ENCODE data around the gene FMO1.
"Not testable (repeated sequence)": the region's sequence is repeated elsewhere in the genome, so short reads cannot be mapped to it uniquely, and the experiment has no call there.

Gene FMO1

GRCh38 chr1:171226747-171227370 lies 21.4 kb upstream of the FMO1 start:
- no peaks in the 10 kb centered on the region for H3K27me3 ChIP-seq (replicated peaks; ENCODE audit: insufficient read depth, low read length)
- peak; percentile 78 for DNase-seq
- no peak overlapping the region for H3K4me2 ChIP-seq (ENCODE audit: low read depth, low read length)
- no peak overlapping the region for H3K9ac ChIP-seq (ENCODE audit: low read length)
- H3K27ac ChIP-seq (ENCODE audit: low read length): no peak overlapping the region
- peaks cover 4% of the 10 kb centered on the region for H3K4me1 ChIP-seq (ENCODE audit: low read length)
- H3K9me3 ChIP-seq (replicated peaks; ENCODE audit: insufficient read depth, low read length): no peaks in the 10 kb centered on the region
- no peaks in the 10 kb centered on the region for H3F3A ChIP-seq (ENCODE audit: insufficient read depth, low read length)
- TF ChIP-seq EZH2 (optimal IDR thresholded peaks at IDR 0.05; ENCODE audit: low read depth, low read length) (no peak), EZH2phosphoT487 (IDR thresholded peaks at IDR 0.05; ENCODE audit: low read length) (no peak), CTCF (IDR thresholded peaks at IDR 0.05; ENCODE audit: low read length) (peak; percentile 92)
- no peaks in the 10 kb centered on the region for H4K20me1 ChIP-seq (ENCODE audit: insufficient read depth, low read length)
- no peak overlapping the region for H3K4me3 ChIP-seq (ENCODE audit: low read length)
- no peaks in the 10 kb centered on the region for H3K9me2 ChIP-seq (replicated peaks; ENCODE audit: insufficient read depth, low read length)
- no peaks in the 10 kb centered on the region for H3K79me2 ChIP-seq (ENCODE audit: low read length)
- H2AFZ ChIP-seq (ENCODE audit: low read length): no peak overlapping the region
- H3K36me3 ChIP-seq (replicated peaks; ENCODE audit: insufficient read depth, low read length): no peaks in the 10 kb centered on the region

- H3F3A ChIP-seq (ENCODE audit: insufficient read depth, low read length): no peaks in the 10 kb centered on the region
- DNase-seq: no peak
- H3K27me3 ChIP-seq (replicated peaks; ENCODE audit: insufficient read depth, low read length): no peaks in the 10 kb centered on the region
- H3K9ac ChIP-seq (ENCODE audit: low read length): no peak overlapping the region
- H3K79me2 ChIP-seq (ENCODE audit: low read length): no peaks in the 10 kb centered on the region
- TF ChIP-seq CTCF (IDR thresholded peaks at IDR 0.05; ENCODE audit: low read length): no peak
- H3K27ac ChIP-seq (ENCODE audit: low read length): no peak overlapping the region
- no peak overlapping the region for H3K4me3 ChIP-seq (ENCODE audit: low read length)
- H3K36me3 ChIP-seq (replicated peaks; ENCODE audit: insufficient read depth, low read length): no peaks in the 10 kb centered on the region
- H3K4me2 ChIP-seq (ENCODE audit: low read depth, low read length): no peak overlapping the region
- no peaks in the 10 kb centered on the region for H4K20me1 ChIP-seq (ENCODE audit: insufficient read depth, low read length)
- H3K9me3 ChIP-seq (replicated peaks; ENCODE audit: insufficient read depth, low read length): no peaks in the 10 kb centered on the region
- no peaks in the 10 kb centered on the region for H3K4me1 ChIP-seq (ENCODE audit: low read length)
- no peaks in the 10 kb centered on the region for H3K9me2 ChIP-seq (replicated peaks; ENCODE audit: insufficient read depth, low read length)
- no peak overlapping the region for H2AFZ ChIP-seq (ENCODE audit: low read length)
Measured at GRCh38 chr1:171231326-171231725, 17.0 kb upstream of the FMO1 start.

- no peaks in the 10 kb centered on the region for H4K20me1 ChIP-seq (ENCODE audit: insufficient read depth, low read length)
- H3K4me2 ChIP-seq (ENCODE audit: low read depth, low read length): no peak overlapping the region
- H3K27ac ChIP-seq (ENCODE audit: low read length): no peak overlapping the region
- H3K79me2 ChIP-seq (ENCODE audit: low read length): no peaks in the 10 kb centered on the region
- no peak overlapping the region for H2AFZ ChIP-seq (ENCODE audit: low read length)
- no peak for TF ChIP-seq CTCF (IDR thresholded peaks at IDR 0.05; ENCODE audit: low read length)
- TF ChIP-seq EZH2 (optimal IDR thresholded peaks at IDR 0.05; ENCODE audit: low read depth, low read length): no peak
- TF ChIP-seq EZH2phosphoT487 (IDR thresholded peaks at IDR 0.05; ENCODE audit: low read length): no peak
- H3K4me1 ChIP-seq (ENCODE audit: low read length): no peaks in the 10 kb centered on the region
- peak; percentile 6 for DNase-seq
- no peaks in the 10 kb centered on the region for H3K9me2 ChIP-seq (replicated peaks; ENCODE audit: insufficient read depth, low read length)
- no peak overlapping the region for H3K4me3 ChIP-seq (ENCODE audit: low read length)
- no peaks in the 10 kb centered on the region for H3F3A ChIP-seq (ENCODE audit: insufficient read depth, low read length)
- no peak overlapping the region for H3K9ac ChIP-seq (ENCODE audit: low read length)
- no peaks in the 10 kb centered on the region for H3K27me3 ChIP-seq (replicated peaks; ENCODE audit: insufficient read depth, low read length)
- H3K36me3 ChIP-seq (replicated peaks; ENCODE audit: insufficient read depth, low read length): no peaks in the 10 kb centered on the region
- H3K9me3 ChIP-seq (replicated peaks; ENCODE audit: insufficient read depth, low read length): no peaks in the 10 kb centered on the region
Measured at GRCh38 chr1:171233183-171233582, 15.1 kb upstream of the FMO1 start.

- H3K27ac ChIP-seq (ENCODE audit: low read length); H2AFZ ChIP-seq (ENCODE audit: low read length); H3K36me3 ChIP-seq (replicated peaks; ENCODE audit: insufficient read depth, low read length); H3K9me3 ChIP-seq (replicated peaks; ENCODE audit: insufficient read depth, low read length); H3K4me2 ChIP-seq (ENCODE audit: low read depth, low read length); H3K9ac ChIP-seq (ENCODE audit: low read length); H3K79me2 ChIP-seq (ENCODE audit: low read length); H3K4me3 ChIP-seq (ENCODE audit: low read length); H4K20me1 ChIP-seq (ENCODE audit: insufficient read depth, low read length); H3K4me1 ChIP-seq (ENCODE audit: low read length); DNase-seq; H3K9me2 ChIP-seq (replicated peaks; ENCODE audit: insufficient read depth, low read length); H3F3A ChIP-seq (ENCODE audit: insufficient read depth, low read length); H3K27me3 ChIP-seq (replicated peaks; ENCODE audit: insufficient read depth, low read length): not testable (repeated sequence)
Measured at GRCh38 chr1:171236231-171236630, 12.1 kb upstream of the FMO1 start.

All from MM.1S (cell line).